Muscle of leg (tissue), 11 donors: ENCODE measurements around the gene EEFSEC. TPM values are rescaled to one million over a fixed set of nuclear protein-coding genes. Genes with fewer than 3 reads are reported as not detected.

Source experiments
- DNase-seq: peaks from one replicate; pipeline ENCODE4 v3.0.0; 2013
- H3K27ac ChIP-seq: one replicate; pipeline ENCODE4 v1.5.1; 2013; ENCODE audit warnings: mild to moderate bottlenecking, low read length, control low read depth
- H3K27me3 ChIP-seq: one replicate; pipeline ENCODE4 v1.6.1; 2013; ENCODE audit warnings: low read length; ENCODE audit not compliant: control insufficient read depth, insufficient read depth
- H3K36me3 ChIP-seq: one replicate; pipeline ENCODE4 v1.6.1; 2013; ENCODE audit warnings: low read length; ENCODE audit not compliant: control insufficient read depth, insufficient read depth
- H3K4me1 ChIP-seq: one replicate; pipeline ENCODE4 v1.6.1; 2013; ENCODE audit warnings: low read length; ENCODE audit not compliant: control insufficient read depth, insufficient read depth
- H3K4me3 ChIP-seq: one replicate; pipeline ENCODE4 v1.5.1; 2013; ENCODE audit warnings: low read length, control low read depth
- H3K9me3 ChIP-seq: replicated peaks from 2 replicates; pipeline ENCODE4 v1.6.1; 2013; ENCODE audit warnings: low read depth, low read length; ENCODE audit not compliant: control insufficient read depth
- WGBS: methylation state at CpG from one replicate; pipeline ENCODE4 v1.1.5; 2013; ENCODE audit warnings: missing lambda C conversion rate; ENCODE audit not compliant: insufficient coverage; 5-methylcytosine and 5-hydroxymethylcytosine counted together
- polyA plus RNA-seq, 8 donors: library from polyadenylated mRNA; unstranded; fragments of 120-200 nt; gene quantifications; one replicate each; pipeline versions ENCODE4 v1.2.1 to v1.2.3, GENCODE V29; 2013; ENCODE audit warnings: inconsistent platforms in 1 of 8, low replicate concordance in 1 of 8; ENCODE audit not compliant: insufficient read length in 8 of 8, insufficient read depth in 1 of 8
- total RNA-seq: library from RNA; stranded (reverse); fragments of 120-200 nt; gene quantifications from one replicate; pipeline ENCODE4 v1.2.4, GENCODE V29; 2013

EEFSEC gene
- total and polyA plus RNA-seq, 9 donors = 5.5 to 20.9 (median 16.9) TPM

DNA sequence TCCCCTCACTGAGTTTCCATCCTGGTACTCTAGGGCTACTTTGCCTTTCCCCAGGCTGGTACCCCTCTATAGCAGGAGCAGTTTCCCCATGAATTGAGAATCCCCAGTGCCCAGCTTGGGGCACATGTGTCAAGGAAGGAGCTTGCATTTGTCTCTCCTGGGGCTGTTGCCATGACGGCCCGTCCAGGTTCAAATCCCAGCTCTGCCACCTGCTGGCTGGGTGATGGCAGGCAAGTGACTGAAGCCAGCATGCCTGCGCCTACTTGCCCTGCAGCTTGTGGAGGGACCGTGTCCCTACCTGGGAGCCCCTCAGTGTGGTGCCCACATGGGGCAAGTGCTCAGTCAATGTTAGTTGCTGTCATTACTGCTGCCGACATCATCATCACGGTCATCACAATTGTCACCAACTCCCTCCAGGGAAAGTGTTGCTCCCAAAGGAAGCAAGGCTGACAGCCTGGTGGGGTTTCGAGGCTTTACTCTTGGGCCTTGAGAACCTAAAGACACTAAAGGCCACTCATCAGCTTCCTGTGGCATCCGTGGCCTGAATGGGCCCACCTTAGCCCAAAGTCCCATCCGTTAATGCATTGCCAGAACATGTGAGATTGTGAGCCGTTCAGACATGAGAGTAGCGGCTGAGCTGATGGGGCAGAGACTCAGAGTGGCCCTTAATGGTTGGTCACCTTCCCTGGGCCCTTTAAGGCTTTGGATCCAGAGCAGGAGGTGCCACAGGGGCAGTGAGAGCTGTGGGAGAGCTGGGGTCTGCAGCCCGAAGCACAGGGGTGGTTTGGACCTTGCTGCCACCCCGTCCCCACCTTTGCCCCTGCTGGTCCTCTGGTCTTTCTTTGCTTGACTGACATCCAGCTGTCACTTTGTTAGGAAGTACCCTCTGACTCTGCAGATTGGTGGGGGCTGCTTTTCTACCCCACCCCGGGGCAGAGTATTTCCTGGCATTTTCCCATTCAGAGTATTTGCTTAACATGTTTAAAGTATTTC, 169.0 kb downstream of the EEFSEC start:
- no peak for DNase-seq
- 74% methylated on average over 13 of the region's 14 CpGs for WGBS
- H3K4me3 ChIP-seq = no peak overlapping the region

DNA sequence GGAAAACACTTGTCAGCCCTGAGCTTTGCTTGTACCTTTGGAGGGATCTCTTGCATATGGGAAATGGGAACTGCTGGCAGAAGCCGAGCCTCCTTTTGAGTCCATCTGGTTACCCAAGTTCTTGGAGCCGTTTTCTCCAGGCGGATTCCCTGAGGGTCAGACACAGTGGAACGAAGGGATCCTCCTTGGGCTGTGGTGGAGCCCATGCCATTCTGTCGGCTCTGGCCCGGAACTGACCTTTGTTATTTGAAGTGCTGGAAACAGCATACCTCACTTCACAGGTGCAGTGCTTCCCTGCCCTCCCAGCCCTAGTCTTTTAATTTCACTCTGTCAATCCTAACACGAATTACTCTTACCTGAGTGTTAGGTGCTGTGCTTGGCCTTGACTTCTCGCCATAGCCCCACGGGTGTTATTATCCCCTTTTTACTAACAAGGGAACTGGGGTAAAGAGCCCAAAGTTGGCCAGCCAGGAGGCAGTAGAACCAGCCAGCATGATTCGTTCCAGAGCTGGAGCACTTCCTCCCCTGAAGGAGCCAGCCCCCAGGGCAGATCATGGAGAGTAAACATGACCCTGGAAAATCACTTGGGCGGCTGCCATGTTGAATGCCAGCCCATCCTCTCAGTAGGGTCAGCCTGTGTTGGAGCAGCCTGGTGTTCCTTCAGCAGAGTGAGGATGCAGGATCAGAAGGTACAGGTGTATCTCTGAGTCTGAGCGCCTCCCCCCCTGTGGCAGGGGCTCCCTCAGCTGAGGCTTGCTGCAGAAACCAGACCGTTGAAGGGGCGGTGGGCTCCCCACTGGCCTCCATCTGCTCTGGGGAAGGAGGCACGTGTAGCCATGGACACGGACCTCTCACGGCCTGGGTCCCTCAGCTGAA, 170.2 kb downstream of the EEFSEC start:
- 77% methylated on average over 13 of the region's 17 CpGs for WGBS

More for the DNA sequence above, 169.0 kb downstream of the EEFSEC start:
- H3K27ac ChIP-seq = no peak overlapping the region
- H3K4me1 ChIP-seq = peaks cover 16% of the 10 kb centered on the region
- H3K36me3 ChIP-seq = peaks cover 2% of the 10 kb centered on the region
- H3K27me3 ChIP-seq = no peaks in the 10 kb centered on the region
- no peaks in the 10 kb centered on the region for H3K9me3 ChIP-seq

DNA sequence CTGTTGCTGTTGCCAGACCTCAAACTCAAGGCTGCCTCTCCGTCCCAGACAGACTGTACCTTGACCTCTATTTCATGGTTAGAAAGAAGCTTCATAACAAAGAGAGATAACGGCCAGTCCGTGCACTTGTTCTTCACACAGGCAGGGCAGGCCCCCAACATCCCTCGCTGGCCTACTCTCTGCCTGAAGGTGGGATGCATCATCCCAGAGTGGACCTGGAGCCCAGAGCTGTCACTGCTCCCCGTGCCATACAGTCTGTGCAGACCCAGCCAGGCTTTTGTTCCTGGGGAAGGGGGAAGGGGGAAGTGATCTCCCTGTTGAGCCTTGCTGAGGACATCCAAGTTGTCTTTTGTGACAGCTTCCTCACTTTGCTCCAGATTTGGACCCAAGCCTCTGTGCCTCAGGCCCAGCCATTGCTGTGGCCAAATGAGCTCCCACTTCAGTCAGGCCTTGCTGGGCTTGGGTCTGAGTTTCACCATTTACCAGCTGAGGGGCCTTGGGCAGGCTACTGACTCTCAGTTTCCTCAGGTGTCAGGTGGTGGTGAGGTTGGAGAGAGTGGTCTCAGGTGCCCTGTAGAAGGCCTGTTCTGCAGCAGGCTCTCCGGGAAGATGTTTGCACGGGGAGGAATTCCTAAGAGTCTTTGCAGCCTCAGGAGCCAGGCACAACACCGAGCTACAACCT, 171.8 kb downstream of the EEFSEC start:
- no peak overlapping the region for H3K27ac ChIP-seq
- peaks cover 4% of the 10 kb centered on the region for H3K4me1 ChIP-seq
- no peak for DNase-seq
- no peaks in the 10 kb centered on the region for H3K27me3 ChIP-seq
- no peaks in the 10 kb centered on the region for H3K9me3 ChIP-seq
- H3K36me3 ChIP-seq = no peaks in the 10 kb centered on the region
- 84% methylated on average over 5 of the region's 8 CpGs for whole genome bisulfite sequencing
- H3K4me3 ChIP-seq = no peak overlapping the region

More for the DNA sequence above, 170.2 kb downstream of the EEFSEC start:
- Histone ChIP-seq H3K27me3 (no peaks in the 10 kb centered on the region), H3K4me3 (no peak overlapping the region), H3K4me1 (peaks cover 6% of the 10 kb centered on the region), H3K27ac (no peak overlapping the region), H3K9me3 (no peaks in the 10 kb centered on the region), H3K36me3 (peaks cover 2% of the 10 kb centered on the region)
- DNase-seq = no peak

DNA sequence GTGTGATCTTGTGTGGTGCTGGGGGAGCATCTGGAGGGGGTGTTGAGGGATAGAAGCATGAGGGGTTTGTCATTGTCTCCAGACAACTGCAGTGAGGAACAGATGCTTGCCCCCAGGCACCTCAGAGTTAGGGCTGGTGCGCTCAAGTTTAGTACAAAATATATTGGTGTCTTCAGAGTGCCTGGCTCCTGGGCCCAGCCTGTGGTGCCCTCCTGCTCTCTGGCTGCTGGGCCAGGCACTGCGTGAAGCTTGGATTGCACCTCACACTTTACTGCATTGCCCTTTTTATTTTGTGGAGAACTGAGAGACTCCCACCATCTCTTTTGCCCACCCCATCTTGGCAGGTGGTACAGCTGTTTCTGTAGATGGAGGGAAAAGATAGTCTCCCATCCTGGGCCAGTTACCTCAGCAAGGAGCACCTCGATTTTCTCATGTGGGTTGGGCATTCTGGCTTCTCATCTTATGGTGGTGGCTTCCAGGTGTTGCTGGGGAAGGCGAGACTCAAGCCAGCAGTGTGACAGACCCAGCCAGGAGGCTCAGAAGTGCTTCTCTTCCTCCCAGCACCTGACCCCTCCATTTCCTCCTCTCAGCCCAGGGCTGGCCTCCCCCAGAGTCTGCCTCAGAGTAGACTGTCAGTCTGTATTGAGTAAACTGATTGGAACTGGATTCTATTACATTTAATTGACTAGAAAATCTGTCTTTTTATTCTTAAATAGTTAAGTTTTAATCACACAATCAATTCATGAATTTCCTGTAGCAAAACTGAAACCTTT, 173.0 kb downstream of the EEFSEC start:
- Histone ChIP-seq H3K36me3 (no peaks in the 10 kb centered on the region), H3K4me3 (no peak overlapping the region), H3K27me3 (no peaks in the 10 kb centered on the region), H3K9me3 (no peaks in the 10 kb centered on the region), H3K27ac (no peak overlapping the region), H3K4me1 (no peaks in the 10 kb centered on the region)
- DNase-seq = no peak
- 71% methylated on average over 1 of the region's 4 CpGs for WGBS

DNA sequence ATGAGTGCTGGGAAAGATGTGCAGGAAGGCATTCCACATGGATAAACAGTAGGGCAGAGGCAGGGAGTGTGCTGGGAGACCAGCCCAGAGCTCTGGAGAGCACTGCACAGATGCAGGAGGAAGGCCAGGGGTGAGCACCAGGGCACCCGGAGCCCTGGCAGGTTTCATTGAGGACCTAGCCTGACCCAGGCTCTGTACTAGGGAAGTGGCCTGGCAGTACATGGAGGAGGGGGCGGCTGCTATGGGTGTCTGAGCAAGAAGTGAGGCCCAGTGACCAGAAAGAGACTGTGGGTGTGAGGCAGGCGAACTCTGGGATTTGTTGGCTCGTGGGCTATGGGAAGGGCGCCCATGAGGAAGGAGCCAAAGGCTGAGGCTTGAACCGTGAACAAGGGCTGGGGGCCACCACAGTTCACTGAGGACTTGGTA, 174.3 kb downstream of the EEFSEC start:
- Histone ChIP-seq H3K9me3 (no peaks in the 10 kb centered on the region), H3K27ac (no peak overlapping the region), H3K4me1 (no peaks in the 10 kb centered on the region), H3K4me3 (no peak overlapping the region), H3K27me3 (no peaks in the 10 kb centered on the region), H3K36me3 (no peaks in the 10 kb centered on the region)
- no peak for DNase-seq
- 79% methylated on average over 5 of the region's 6 CpGs for WGBS

DNA sequence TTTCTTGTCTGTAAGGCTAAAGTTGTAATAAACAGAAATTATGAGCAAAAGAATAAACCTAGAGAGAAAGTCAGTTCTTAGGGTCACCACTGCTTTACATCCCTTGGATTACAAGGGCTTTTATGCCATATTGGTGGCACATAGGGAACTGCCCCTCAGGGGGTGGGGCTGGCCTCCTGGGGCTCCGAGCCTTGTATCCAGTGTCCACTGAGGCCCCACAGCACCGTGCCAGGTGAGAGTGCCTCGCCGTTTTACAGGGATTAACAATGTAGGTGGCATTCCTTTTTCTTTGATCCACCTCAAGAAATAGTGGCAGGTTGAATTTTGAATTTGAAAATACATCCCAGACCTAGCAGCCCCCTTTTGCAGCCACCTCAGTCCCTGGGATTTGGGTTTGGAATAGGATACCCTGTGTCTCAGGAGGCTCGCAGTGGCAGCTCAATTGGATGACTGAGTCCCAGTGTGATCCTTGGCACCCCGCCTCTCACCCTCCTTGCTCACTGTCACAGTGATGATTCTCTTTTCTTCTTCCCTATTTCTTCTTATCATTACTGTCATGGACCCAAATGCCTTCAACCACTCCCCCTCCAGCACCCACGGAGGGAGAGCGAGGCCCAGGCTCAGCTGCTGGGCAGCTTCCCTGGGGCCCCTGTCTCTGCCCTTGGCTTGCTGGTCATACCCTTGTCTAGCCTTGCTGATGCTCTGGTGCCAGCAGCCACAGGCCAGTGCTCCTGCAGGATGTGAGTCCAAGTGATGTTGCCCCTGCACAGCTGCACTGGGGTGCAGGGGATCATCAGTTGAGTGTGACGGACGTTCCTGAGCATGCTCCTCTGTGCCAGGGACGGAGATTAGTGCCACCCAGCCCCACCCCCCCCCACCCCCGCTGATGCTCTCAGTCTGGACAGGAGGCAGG, 175.5 kb downstream of the EEFSEC start:
- Histone ChIP-seq H3K4me1 (peaks cover under 1% of the 10 kb centered on the region), H3K27ac (no peak overlapping the region), H3K27me3 (no peaks in the 10 kb centered on the region), H3K36me3 (no peaks in the 10 kb centered on the region), H3K4me3 (no peak overlapping the region), H3K9me3 (no peaks in the 10 kb centered on the region)
- WGBS = 83% methylated on average over 6 of the region's 12 CpGs
- no peak for DNase-seq

DNA sequence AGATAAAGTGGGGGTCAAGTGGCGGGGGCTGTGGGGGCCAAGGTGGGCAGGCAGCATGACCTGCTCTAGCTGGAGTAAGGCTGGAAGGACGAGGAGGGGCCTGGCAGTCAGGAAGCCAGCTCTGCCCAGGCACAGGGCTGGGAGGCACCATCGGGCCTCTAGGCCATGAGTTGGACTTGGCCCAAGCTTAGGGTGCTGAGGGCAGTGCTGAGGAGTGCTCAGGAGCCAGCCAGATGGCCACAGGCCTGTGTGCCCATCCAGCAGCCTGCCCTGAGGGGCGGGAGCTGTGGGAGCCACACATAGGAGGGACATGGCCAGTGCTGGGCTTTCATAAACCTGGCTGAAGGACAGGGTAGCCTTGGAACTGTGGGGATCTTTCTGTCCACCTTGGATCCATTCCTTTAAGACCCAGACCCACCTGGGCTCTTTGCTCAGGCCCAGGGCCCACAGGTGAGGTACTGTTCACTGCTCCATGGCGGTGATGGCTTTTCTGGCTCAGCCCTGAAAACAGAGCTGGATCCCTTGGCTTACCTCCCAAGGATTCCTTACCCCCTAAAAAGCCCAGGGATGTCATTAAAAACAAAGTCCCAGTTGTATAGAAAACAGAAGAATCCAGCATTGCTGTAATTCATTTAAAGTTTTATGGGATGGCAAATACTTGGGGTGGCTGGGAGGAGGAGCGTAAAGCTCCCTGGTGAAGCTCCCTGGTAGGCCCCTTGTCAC, 176.4 kb downstream of the EEFSEC start:
- H3K27me3 ChIP-seq = no peaks in the 10 kb centered on the region
- no peaks in the 10 kb centered on the region for H3K36me3 ChIP-seq
- peaks cover 6% of the 10 kb centered on the region for H3K4me1 ChIP-seq
- no peak overlapping the region for H3K27ac ChIP-seq
- H3K4me3 ChIP-seq = no peak overlapping the region
- DNase-seq = no peak
- 89% methylated on average over 6 of the region's 6 CpGs for WGBS
- H3K9me3 ChIP-seq = no peaks in the 10 kb centered on the region

DNA sequence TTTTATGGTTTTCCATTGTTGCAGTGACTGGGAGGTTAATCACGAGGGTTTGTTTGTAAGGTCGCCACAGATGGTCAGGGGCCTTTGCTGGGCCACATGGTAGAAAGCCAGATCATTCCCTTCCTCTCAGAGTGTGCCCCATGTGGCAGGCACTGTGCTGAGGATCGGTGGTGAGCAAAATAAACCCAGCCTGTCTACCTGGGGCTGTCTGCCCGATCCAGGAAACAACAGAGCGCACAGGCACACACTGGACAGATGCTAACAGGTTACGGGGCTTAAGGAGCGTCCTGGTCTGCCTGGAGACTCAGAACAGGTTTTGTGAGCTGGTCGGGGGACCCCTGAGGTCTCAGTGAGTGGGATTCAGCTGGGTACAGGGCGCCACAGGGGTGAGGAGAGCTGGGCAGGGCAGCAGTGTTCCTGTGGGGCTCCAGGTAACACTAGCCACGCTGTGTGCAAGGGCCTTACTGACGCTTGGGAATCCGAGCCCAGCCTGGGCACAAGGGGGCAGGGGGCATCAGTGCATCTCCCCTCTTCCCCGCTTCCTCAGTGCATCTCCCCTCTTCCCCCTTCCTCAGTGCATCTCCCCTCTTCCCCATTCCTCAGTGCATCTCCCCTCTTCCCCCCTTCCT, 177.0 kb downstream of the EEFSEC start:
- Histone ChIP-seq H3K4me1 (peaks cover 9% of the 10 kb centered on the region), H3K27me3 (no peaks in the 10 kb centered on the region), H3K9me3 (no peaks in the 10 kb centered on the region), H3K36me3 (no peaks in the 10 kb centered on the region), H3K27ac (no peak overlapping the region), H3K4me3 (no peak overlapping the region)
- DNase-seq = no peak
- 63% methylated on average over 11 of the region's 13 CpGs for WGBS
